Ishikawa (cell line): Measurements from ENCODE around the gene PAQR6.

Source experiments
- CEBPB ChIP-seq: IDR thresholded peaks from 2 replicates; pipeline ENCODE4 v1.6.1; 2012
- EGR1 ChIP-seq: IDR thresholded peaks from 2 replicates; pipeline ENCODE4 v1.6.1; 2012
- EP300 ChIP-seq: IDR thresholded peaks from 2 replicates; pipeline ENCODE4 v1.6.1; 2012; ENCODE audit warnings: borderline replicate concordance
- FOXM1 ChIP-seq: IDR thresholded peaks from 2 replicates; pipeline ENCODE4 v1.6.1; 2012; ENCODE audit warnings: low read depth, borderline replicate concordance
- MAX ChIP-seq: IDR thresholded peaks from 2 replicates; pipeline ENCODE4 v1.6.1; 2012
- NFIC ChIP-seq: IDR thresholded peaks from 2 replicates; pipeline ENCODE4 v1.6.1; 2012
- RAD21 ChIP-seq: IDR thresholded peaks from 2 replicates; pipeline ENCODE4 v1.6.1; 2012; ENCODE audit warnings: low read depth
- REST ChIP-seq: IDR thresholded peaks from 2 replicates; pipeline ENCODE4 v1.6.1; 2012; ENCODE audit warnings: low read depth, mild to moderate bottlenecking
- TAF1 ChIP-seq: IDR thresholded peaks from 2 replicates; pipeline ENCODE4 v1.6.1; 2012; ENCODE audit warnings: low read depth, mild to moderate bottlenecking
- TCF12 ChIP-seq: IDR thresholded peaks from 2 replicates; pipeline ENCODE4 v1.6.1; 2012; ENCODE audit warnings: low read depth
- TEAD4 ChIP-seq: IDR thresholded peaks from 2 replicates; pipeline ENCODE4 v1.6.1; 2012
- USF1 ChIP-seq: IDR thresholded peaks from 2 replicates; pipeline ENCODE4 v1.6.1; 2012
- YY1 ChIP-seq: IDR thresholded peaks from 2 replicates; pipeline ENCODE4 v1.6.1; 2012; ENCODE audit warnings: low read depth
- ZBTB7A ChIP-seq: IDR thresholded peaks from 2 replicates; pipeline ENCODE4 v1.6.1; 2012; ENCODE audit warnings: low read depth

PAQR6 gene

GRCh38 chr1:156221986-156222692 lies 25.7 kb downstream of the PAQR6 start:
- TF ChIP-seq MAX = no peak
- no peak for TF ChIP-seq EP300
- TF ChIP-seq NFIC = no peak
- TF ChIP-seq USF1 = no peak
- no peak for TF ChIP-seq REST
- TF ChIP-seq TAF1 = no peak
- no peak for TF ChIP-seq TEAD4
- TF ChIP-seq TCF12 = no peak
- no peak for TF ChIP-seq RAD21

- TF ChIP-seq TEAD4 (no peak), FOXM1 (no peak), REST (no peak), YY1 (no peak)
Measured at GRCh38 chr1:156220226-156220625, 27.6 kb downstream of the PAQR6 start.

- no peak for TF ChIP-seq ZBTB7A
- no peak for TF ChIP-seq MAX
- no peak for TF ChIP-seq EGR1
- TF ChIP-seq TCF12 = no peak
- no peak for TF ChIP-seq EP300
- TF ChIP-seq RAD21 = no peak
- TF ChIP-seq TAF1 = no peak
Measured at GRCh38 chr1:156217871-156218270, 30.0 kb downstream of the PAQR6 start.

- no peak for TF ChIP-seq FOXM1
- TF ChIP-seq CEBPB = no peak
- no peak for TF ChIP-seq NFIC
Measured at GRCh38 chr1:156214024-156214748, 33.7 kb downstream of the PAQR6 start.

GRCh38 chr1:156213644-156213966 lies 34.3 kb downstream of the PAQR6 start:
- TF ChIP-seq TAF1 (no peak), YY1 (no peak), EGR1 (no peak), USF1 (no peak), CEBPB (no peak), REST (no peak), MAX (no peak), ZBTB7A (no peak)
